Stomach (tissue), 4 donors: ENCODE data around the gene KRT74.

Source experiments
- CTCF ChIP-seq, 7 experiments: fragments of 450-650 bp in 4 of 7; fragments of 200-600 bp in 3 of 7; sonication (generic) in 3 of 7; IDR thresholded peaks; one replicate each; pipeline ENCODE4 v1.5.1; 2016 to 2019; ENCODE audit warnings: antibody characterized with exemption in 7 of 7, control low read depth in 2 of 7, mild to moderate bottlenecking in 1 of 7
- EP300 ChIP-seq: sonication (generic); formaldehyde crosslinking; IDR thresholded peaks from one replicate; pipeline ENCODE4 v1.6.1; 2017; ENCODE audit warnings: antibody characterized with exemption
- POLR2A ChIP-seq, 4 donors: fragments of 450-650 bp; IDR thresholded peaks; one replicate each; pipeline ENCODE4 v1.6.1; 2016; ENCODE audit warnings: antibody characterized with exemption in 4 of 4, control low read depth in 2 of 4, mild to moderate bottlenecking in 1 of 4, moderate library complexity in 1 of 4
- POLR2AphosphoS5 ChIP-seq, 3 donors: sonication (generic); formaldehyde crosslinking; IDR thresholded peaks; one replicate each; pipeline ENCODE4 v1.6.1; 2016; ENCODE audit warnings: antibody characterized with exemption in 3 of 3

GRCh38 chr12:52543985-52544883 lies 29.4 kb downstream of the KRT74 start:
- TF ChIP-seq CTCF (IDR thresholded peaks at IDR 0.05) (no peak), POLR2A (IDR thresholded peaks at IDR 0.05) (no peak), POLR2AphosphoS5 (IDR thresholded peaks at IDR 0.05) (no peak), EP300 (no peak)
